Measurements from ENCODE around the gene PTGR2.

- TF ChIP-seq POLR2AphosphoS5 (IDR thresholded peaks at IDR 0.05; ENCODE audit: borderline replicate concordance, low read depth, low read length) (no peak), EZH2 (IDR thresholded peaks at IDR 0.05) (no peak), FOXP2 (optimal IDR thresholded peaks at IDR 0.05; ENCODE audit: control extremely low read depth, extremely low read length, insufficient read depth) (no peak)
These were observed 8.3 kb upstream of the PTGR2 start for GRCh38 chr14:73843296-73843695.

Measured in SK-N-MC (cell line).